AG09309 (cell line): ENCODE data around the gene TBC1D4.
A peak's percentile ranks its signal among the peaks of the same experiment; 100 is the strongest.

ENCODE experiments used
- DNase-seq: peaks from one replicate; pipeline ENCODE4 v3.0.0-alpha.2; 2010; ENCODE audit warnings: low read depth
- H3K4me3 ChIP-seq: 2 replicates; pipeline ENCODE4 v1.5.1; 2011; ENCODE audit warnings: mild to moderate bottlenecking, low read depth, low read length, moderate library complexity; ENCODE audit not compliant: control insufficient read depth
- CTCF ChIP-seq: IDR thresholded peaks from 2 replicates; pipeline ENCODE4 v1.5.1; 2011; ENCODE audit warnings: mild to moderate bottlenecking, low read depth, low read length, inconsistent platforms; ENCODE audit not compliant: insufficient read depth, control insufficient read depth; ENCODE audit errors: missing control alignments

Gene TBC1D4

GRCh38 chr13:75416327-75417011, 65.5 kb downstream of the TBC1D4 start:
- DNase-seq, result no peak
- H3K4me3 ChIP-seq, result no peak overlapping the region
- no peak for TF ChIP-seq CTCF

GRCh38 chr13:75415694-75416093, 66.3 kb downstream of the TBC1D4 start:
- no peak for TF ChIP-seq CTCF
- no peak overlapping the region for H3K4me3 ChIP-seq
- DNase-seq, result peak; percentile 83

GRCh38 chr13:75415171-75415570, 66.8 kb downstream of the TBC1D4 start:
- no peak for TF ChIP-seq CTCF
- DNase-seq, result no peak
- H3K4me3 ChIP-seq, result no peak overlapping the region

- no peak for DNase-seq
- no peak overlapping the region for H3K4me3 ChIP-seq
- no peak for TF ChIP-seq CTCF
Observed at GRCh38 chr13:75414036-75414827, 67.7 kb downstream of the TBC1D4 start.

- no peak overlapping the region for H3K4me3 ChIP-seq
- TF ChIP-seq CTCF, result no peak
- no peak for DNase-seq
Observed at GRCh38 chr13:75411924-75412537, 69.9 kb downstream of the TBC1D4 start.

GRCh38 chr13:75410207-75410606, 71.8 kb downstream of the TBC1D4 start:
- DNase-seq, result no peak
- H3K4me3 ChIP-seq, result no peak overlapping the region
- no peak for TF ChIP-seq CTCF
